HEK293 (cell line): Measurements from ENCODE around the gene ESM1.

Source experiments
- INSM2 ChIP-seq: fragments of 450-650 bp; formaldehyde crosslinking; IDR thresholded peaks from 2 replicates; pipeline ENCODE4 v1.5.1; 2016; ENCODE audit warnings: missing biosample characterization, missing genetic modification characterization
- REPIN1 ChIP-seq: fragments of 450-650 bp; formaldehyde crosslinking; IDR thresholded peaks from 2 replicates; pipeline ENCODE4 v1.5.1; 2017; ENCODE audit warnings: missing biosample characterization, missing genetic modification characterization, low read depth
- ZNF114 ChIP-seq: fragments of 450-650 bp; formaldehyde crosslinking; IDR thresholded peaks from 2 replicates; pipeline ENCODE4 v1.5.0; 2017; ENCODE audit warnings: missing biosample characterization, missing genetic modification characterization
- ZNF174 ChIP-seq: fragments of 450-650 bp; formaldehyde crosslinking; IDR thresholded peaks from 2 replicates; pipeline ENCODE4 v1.5.0; 2017; ENCODE audit warnings: missing biosample characterization, mild to moderate bottlenecking, missing genetic modification characterization
- ZNF626 ChIP-seq: fragments of 450-650 bp; sonication (Bioruptor Pico); formaldehyde crosslinking; IDR thresholded peaks from 2 replicates; pipeline ENCODE4 v1.5.1; 2018; ENCODE audit warnings: missing biosample characterization, missing genetic modification characterization, inconsistent platforms
- TF ChIP-seq, protein P1 (sequence below): fragments of 450-650 bp; formaldehyde crosslinking; IDR thresholded peaks from 2 replicates; pipeline ENCODE4 v1.5.1; 2016; ENCODE audit warnings: missing biosample characterization, missing genetic modification characterization

DNA sequence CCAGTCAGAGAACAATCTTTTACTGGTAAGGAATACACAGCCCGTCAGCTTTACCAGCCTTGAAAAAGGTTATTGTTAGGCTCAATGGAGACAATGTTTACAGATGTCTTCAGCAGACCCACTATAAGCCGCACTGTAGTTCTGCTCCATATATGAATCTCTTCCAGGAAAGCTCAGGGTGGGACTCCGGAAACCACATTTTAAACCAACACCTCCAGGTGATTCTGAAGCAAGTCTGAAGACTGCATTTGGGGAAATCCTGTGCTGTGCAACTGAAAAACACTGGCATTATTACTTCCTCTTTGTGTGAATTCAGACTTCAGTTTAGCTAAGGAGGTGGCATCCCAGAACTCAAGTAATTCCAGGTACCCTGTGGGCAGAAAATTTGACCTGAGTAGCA is 42.2 kb upstream of the ESM1 start:
- TF ChIP-seq ZNF114 (tag by site-specific recombination) (no peak), INSM2 (tag by site-specific recombination) (no peak), ZNF626 (tag by site-specific recombination) (no peak), ZNF174 (tag by site-specific recombination) (no peak), REPIN1 (no peak)
- TF ChIP-seq, protein P1, sequence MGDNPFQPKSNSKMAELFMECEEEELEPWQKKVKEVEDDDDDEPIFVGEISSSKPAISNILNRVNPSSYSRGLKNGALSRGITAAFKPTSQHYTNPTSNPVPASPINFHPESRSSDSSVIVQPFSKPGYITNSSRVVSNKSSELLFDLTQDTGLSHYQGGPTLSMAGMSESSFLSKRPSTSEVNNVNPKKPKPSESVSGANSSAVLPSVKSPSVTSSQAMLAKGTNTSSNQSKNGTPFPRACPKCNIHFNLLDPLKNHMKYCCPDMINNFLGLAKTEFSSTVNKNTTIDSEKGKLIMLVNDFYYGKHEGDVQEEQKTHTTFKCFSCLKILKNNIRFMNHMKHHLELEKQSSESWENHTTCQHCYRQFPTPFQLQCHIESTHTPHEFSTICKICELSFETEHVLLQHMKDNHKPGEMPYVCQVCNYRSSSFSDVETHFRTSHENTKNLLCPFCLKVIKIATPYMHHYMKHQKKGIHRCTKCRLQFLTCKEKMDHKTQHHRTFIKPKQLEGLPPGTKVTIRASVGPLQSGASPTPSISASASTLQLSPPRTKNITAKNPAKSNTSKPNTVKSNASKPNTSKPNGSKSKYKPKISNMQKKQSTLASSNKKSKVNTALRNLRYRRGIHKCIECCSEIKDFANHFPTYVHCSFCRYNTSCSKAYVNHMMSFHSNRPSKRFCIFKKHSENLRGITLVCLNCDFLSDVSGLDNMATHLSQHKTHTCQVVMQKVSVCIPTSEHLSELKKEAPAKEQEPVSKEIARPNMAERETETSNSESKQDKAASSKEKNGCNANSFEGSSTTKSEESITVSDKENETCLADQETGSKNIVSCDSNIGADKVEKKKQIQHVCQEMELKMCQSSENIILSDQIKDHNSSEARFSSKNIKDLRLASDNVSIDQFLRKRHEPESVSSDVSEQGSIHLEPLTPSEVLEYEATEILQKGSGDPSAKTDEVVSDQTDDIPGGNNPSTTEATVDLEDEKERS, result no peak
